IPS DF 19.7 (cell line): ENCODE measurements around the gene RELL2.

Experiments
- DNase-seq: peaks from one replicate; pipeline ENCODE4 v3.0.0-alpha.2; 2013; ENCODE audit warnings: low read depth, low spot score

RELL2 gene

DNA sequence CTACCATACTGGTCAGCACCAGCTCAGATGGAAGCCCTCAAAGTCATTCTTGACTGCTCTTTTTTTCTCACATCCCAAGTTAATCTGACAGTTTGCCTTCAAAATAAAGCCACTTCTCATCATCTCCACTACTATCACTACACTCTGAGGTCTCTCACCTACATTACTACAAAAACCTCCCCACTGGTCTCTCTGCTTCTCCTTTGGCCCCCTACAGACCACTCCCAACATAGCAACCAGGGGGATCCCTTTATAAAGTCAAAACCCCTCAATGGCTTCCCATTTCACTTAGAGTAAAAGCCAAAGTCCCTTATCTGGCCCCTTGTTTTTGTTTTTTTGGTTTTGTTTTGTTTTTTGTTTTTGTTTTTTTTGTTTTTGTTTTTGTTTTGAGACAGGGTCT, 40.6 kb downstream of the RELL2 start:
- no peak for DNase-seq

DNA sequence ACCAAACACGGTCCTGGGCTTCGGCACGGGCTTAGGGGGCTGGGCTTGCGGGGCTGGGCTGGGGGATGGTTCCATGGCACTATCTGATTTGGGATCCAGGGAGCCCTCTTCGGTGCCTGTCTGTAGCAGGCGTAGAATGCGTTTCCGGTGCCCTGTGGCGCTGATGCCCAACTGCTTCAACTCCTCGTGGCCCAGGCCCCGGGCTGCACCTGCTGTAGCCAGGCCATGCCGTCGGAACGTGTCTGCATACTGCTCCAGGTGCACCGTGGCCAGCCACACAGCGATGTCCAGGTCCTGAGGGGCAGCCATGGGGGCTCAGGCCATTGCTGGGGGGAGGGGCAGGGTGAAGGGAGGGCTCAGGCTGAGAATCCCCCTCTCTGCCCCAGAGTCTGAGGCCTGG, 43.4 kb downstream of the RELL2 start:
- DNase-seq, result no peak

DNA sequence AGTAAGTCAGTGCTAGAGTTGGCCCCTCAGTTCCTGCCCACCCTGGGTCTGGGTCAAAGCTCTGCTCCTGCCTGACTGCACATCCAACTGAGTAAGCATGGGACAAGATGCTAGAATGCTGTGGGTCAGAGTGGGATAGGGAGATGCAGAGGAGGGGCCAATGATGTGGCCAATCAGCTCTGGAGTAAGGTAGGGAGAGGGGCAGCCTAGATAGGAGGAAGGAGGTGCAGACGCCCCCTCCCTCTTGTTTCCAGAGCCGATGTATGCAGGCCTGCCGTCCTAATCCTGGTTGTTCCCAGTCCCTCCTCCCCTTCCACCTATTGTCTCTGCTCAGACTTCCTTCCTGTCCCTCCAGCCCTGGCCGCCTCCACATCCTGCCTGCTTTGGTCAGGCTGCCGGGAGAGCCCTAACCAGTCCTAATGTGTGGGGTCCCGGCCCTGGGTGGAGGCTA, 44.0 kb downstream of the RELL2 start:
- peak; percentile 98 for DNase-seq

DNA sequence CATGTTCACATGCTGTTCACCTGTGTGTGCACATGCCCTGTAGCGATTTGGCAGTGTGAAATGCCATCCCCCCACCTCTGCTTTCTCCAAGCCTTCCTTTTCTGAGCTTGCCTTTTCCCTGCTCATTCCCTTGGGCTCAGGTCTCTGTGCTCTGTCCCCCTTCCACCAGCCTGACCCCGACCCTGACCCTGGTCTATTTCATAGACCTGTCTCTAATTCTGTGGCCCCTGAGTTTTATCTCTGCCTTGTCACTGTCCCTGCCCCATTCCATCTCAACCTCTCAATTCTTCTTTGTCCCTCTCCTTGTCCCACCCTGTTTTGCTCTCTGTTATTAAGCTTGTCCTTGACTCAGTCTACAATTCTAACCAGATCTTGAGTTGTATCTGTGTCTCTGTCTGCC, 44.5 kb downstream of the RELL2 start:
- DNase-seq, result no peak

DNA sequence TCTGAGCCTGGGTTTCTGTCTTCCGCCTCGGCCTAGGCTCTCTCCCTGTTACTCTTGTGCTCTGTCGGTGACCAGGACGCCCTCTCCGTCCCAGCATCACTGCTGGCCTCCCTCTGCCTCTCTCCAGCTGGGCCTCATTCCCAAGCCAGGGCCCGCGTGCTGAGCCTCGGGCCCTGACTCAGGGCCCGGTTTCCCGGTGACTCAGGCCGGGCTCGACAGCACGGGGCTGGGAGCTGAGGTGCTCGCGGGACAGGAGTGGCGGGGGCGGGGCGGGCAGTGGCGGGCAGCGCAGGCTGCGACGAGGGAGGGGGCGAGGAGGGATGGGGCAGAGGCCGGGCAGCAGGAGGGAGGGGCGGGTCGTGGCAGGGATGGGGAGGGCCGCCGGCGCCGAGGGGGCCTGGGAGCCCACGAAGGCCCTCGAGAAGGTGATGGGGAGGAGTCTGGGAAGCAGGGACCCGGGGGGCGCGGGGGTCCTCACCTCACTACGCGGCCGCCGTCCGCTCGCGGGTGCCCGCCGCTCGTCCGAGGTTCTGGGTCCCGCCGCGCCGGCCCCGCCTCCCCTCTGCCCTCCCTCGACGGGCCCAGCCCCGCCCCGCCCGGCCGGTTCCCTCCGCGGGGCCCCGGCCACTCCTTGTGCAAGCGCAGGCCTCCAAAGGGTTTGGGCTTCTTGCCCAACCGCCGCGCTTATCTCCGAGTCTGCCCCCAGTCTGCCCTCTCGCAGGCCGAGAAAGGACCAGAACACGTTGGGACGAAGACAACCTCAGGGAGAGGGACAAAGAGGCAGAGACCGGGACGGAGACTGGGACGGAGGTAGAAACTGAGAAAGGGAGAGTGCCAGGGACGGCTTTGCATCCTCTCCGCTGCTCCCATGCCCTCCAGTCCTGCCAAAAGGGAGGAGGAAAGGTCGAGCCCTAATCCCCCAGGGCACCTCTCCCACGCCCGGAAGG, 45.2 kb downstream of the RELL2 start, which contains the start of gene ARAP3:
Gene ARAP3, minus strand, starts transcription at position 536 of the 947 bp plus-strand sequence. CDS start 1,744 bp downstream, outside the sequence.
- DNase-seq, result no peak

DNA sequence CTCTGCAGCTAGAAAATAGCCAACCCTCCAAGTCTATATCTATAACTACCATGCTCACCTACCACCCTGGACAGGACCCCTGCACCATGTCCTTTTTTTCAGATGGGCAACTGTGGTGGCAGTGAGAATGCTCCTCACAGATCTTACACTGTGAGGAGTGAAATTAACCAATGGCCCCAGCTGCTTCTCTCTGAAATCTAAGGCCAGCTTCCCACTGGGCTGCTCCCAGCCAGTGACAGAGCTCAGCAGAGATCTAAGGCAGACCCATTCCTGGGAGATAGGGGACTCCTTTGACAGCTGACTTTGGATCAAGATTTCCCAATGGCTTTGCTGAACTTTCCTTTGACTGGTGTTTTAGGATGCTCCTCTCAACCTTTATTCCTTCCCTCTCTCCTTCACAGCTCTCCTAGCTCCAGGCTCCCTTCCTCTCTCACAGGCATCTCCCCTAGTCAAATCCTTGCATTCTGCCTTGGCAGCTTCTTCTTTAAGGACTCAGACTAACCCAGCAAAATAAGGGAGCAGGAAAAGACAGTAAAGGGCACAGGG, 46.9 kb downstream of the RELL2 start:
- DNase-seq, result no peak

DNA sequence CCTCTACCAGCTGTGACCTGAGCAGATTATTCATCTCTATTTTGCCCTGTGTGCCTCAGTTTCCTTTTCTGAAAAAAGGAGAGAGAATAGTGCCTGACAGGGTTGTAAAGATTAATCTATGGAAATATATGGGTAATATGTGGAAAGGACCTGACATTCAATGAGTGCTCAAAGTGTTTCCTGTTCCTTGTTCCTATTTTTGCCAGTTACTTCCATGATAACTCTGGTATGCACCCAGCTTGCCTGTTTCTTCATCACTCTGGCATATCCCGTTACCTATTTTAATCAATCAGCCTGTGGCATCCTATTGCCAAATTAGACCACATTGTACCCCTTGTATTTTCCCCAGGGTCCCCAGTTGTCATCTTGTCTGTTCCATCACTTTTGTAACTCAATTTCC, 48.8 kb downstream of the RELL2 start:
- no peak for DNase-seq

DNA sequence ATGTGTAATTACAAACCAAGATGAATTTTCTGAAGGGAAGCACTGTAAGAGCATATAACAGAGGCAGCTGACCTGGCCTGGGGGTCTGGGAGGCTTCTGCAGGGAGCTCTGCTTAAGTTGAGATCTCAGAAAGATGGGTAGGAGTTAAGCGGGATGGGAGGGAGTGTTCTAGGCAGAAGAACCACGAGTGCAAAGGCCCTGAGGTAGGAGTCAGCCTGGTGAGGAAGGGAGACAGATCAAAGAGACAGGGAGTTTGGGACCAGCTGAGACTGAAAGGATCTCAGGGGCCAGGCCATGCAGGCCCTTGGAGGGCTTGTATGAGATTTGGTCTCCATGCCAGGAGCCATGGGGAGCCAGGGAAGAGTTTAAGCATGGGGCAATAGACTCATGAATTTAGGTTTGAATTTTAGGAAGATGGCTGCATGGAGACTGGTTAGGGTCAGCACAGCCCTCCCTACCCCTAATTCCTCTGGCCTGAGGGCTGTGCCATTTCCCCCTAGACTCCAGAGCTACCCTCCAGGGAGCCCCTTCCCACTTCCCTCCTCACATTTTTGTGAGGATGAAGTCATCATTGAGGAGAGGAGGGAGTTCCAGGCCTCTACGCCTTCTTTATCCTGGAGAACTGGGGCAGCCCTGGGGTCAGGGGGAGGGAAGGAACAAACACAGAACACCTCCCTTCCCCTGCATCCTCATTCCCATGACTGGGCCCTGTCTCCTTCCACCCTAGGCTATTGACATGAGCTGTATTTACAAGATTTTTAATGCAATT, 50.0 kb downstream of the RELL2 start:
- no peak for DNase-seq
